CD4-positive, alpha-beta T cell treated with Interleukin-21 for 1 hour (primary cell): ENCODE measurements around the gene NCAM1.

Experiments used
- DNase-seq: peaks from one replicate; pipeline ENCODE4 v3.0.0-alpha.2; 2020

The NCAM1 gene

DNA sequence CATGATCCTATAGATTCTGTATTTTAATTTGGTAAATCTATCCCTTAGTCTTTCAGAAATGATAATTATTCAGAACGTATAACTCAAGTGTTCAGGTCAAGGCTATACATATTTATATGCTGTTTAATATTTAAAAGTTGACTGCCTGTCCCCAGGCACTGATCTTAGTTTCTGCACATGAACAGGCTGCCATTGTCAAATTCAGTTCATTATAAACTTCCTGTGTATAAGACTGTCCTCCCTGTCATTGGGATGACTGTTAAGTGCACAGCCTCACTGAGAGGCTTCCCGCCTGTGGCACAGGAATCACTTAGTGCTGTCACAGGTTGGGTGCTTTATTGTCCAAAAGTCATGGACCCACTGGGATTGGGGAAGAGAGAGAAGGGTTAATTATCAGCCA, 261.0 kb downstream of the NCAM1 start:
- DNase-seq: no peak

DNA sequence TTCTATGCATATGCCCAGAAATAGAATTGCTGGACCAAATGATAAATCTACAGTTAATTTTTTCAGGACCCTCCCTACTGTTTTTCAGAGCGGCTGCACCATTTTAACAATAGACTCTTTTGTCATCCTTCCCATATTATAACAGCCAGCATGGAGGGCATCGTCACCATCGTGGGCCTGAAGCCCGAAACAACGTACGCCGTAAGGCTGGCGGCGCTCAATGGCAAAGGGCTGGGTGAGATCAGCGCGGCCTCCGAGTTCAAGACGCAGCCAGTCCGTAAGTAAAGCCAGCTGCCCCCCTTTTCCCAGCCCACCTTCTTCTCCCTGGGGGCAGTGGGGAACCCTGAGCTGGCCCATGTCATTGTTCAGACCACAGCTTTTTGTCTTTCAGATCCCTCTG, 273.7 kb downstream of the NCAM1 start:
- no peak for DNase-seq

DNA sequence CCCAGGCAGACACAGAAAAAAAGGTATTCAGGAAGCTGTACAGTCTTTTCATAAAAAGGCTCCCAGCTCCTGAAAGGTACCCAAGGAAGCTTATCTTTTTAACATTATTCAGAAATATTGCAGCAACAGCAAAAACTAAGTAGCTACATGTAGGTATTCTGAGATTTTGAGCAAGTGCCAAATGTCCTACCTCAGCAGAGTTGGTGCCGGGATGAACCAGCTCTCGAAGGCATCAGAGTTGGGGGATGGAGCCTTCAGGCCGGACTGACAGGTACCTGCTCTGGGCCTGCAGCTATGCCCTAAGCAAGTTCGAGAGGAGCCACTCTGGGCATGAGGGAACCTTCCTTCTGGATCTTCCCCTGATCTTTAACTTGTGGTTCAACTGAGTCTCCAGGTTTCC, 276.0 kb downstream of the NCAM1 start:
- DNase-seq: no peak

DNA sequence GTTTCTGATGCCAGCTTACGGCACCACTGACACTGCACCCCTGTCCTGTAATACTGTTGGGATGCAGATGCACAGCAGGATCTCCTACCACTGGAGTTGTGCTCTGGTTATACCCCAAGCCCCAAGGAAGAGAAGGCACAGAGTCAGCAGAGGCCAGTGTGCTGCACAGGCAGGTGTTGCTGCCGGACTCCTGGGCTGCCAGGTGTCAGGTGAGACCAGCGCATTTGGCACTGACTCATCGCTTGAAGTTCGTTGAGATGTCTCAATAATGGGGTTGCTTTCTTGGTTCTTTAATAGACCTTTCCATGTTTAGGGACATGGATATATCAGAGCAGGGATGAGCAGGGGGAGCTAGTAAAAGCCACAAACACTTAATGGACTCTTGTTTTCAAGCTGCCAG, 277.5 kb downstream of the NCAM1 start:
- no peak for DNase-seq

DNA sequence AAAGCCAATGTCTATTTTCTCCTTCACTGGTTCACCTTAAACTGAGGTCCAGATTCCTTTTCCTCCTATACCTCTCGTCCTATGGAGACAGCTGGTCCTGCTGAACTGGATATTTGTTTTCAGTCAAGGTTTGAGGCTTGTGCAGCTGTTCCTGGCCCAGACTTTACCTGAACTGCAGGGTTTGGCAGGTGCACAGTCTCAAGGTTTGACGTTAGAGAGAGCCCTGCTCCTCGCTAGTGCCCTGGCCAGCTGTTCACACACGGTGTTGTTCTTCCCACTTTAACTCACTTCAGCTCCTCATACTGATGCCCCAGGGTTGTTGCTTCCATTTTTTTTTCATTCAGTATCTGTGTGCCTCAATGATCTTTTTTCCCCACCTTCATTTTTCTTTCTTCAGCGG, 279.2 kb downstream of the NCAM1 start:
- DNase-seq: no peak

DNA sequence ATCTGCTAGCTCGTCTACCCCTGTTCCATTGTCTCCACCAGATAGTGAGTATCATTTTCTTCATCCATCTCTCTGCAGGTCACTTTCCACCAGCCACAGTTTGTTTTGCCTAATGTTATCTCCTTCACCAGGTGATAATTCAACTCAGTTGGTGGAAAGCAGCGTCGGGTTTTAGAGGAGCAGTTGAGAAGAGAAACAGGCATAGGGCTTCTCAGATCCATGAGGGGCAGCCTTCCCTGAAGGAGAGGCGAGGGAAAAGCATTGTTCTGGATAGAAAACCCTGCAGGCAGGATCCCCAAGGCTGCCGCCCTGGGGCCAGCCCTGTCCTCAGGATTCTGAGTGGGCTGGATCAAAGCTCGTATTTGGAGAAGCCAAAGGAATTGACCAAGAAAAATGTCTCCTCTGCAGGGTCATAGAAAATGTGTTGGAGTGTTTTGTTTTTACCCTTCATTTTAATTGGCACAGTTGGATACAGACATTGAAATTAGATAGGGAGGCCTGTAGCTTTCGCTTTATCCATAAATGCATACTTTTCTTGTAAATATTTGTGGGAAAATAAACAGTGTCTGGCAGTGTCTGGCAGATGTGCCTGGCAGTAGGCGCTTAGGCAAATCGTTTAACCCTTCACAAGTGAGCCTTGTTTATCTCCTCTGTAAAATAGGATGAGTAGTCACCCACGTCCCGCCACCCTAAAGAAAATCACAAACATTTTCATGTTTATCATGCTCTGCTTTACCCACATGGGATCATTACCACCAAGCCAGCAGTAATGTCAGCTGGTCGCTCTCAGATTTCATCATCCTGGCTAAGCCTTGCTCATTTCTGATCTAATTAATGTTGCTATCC, 279.8 kb downstream of the NCAM1 start:
- no peak for DNase-seq

DNA sequence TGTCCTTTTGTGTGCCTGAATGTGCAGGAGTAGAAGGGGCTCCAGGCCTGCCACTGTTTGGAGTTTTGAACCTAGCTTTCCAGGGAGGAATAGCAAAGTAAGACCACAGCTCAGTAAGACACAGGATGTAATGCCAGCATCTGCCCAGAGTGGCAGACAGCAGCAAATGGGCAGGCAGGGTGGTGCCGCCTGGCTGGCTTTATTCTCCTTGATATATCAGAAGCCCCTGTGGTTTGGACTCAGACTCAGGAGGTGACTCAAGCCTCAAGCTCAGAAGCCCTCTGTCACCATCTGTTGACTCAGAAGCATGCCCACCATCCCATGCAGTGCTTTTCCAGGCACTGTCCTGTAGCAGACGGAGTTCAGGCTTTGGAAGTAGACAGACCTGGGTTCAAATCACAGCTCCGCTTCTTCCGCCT, 280.4 kb downstream of the NCAM1 start:
- DNase-seq: no peak

DNA sequence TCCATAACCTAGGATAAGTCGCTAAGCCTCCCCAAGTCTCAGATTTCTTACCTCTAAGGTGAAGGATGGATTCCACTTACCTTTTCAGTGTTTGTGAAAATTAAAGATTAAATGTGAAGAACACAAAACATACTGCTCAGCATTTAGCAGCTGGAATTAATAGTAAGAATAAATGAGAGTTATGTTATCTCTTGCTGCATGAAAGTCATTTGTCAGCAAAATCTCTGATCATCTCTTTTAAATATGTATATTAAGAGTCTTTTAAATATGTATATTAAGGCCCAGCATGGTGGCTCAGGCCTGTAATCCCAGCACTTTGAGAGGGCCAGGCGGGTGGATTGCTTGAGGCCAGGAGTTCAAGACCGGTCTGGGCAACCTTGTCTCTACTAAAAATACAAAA, 280.8 kb downstream of the NCAM1 start:
- DNase-seq: no peak

DNA sequence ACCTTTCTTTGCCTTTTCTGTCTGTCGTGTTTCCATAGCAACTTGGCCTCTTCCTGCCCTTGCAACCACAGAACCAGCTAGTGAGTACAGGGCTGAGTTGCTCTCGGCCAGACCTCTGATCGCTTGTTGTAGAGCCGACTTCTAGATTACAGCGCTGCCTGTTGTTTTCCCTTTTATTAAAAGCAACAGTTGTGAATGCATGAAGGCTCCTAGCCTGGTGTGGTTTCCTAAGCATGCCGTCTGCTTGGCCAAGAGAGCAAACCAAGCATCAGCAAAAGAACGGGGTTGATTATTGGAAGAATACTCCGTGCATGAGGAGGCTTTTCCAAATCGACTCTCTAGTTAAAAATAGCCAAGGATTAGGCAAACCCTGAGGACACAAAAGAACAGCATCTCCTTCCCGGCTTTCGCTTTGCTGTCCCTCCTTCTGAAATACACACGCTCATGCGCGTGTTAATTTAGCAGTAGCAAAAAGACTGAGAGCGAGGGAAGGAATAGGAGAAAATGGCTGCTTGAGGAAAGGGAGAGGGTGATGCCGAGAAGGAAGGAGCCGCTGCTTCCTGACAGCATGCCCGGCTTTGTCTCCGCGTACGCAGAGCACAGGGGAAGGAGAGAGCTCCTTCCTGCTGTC, 281.7 kb downstream of the NCAM1 start:
- DNase-seq: peak; percentile 11

DNA sequence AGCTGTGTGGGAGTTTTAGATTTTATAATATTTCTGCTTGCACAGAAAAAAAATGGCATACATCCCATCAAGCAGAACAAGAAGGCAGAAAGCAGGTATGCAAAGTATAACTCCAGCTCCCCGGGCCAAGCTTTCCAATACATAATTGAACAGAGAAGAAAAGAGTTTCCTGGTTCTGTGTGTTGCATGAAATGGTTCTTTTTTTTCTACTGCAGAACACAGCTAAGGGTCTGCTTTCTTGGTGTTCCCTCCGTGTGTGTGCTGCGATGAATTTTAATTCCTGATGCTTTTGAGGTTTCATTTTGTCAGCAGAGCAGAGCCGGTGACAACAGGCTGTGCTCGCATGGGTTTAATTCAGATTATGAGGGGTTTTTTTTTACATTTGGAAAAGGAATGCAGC, 282.5 kb downstream of the NCAM1 start:
- no peak for DNase-seq

DNA sequence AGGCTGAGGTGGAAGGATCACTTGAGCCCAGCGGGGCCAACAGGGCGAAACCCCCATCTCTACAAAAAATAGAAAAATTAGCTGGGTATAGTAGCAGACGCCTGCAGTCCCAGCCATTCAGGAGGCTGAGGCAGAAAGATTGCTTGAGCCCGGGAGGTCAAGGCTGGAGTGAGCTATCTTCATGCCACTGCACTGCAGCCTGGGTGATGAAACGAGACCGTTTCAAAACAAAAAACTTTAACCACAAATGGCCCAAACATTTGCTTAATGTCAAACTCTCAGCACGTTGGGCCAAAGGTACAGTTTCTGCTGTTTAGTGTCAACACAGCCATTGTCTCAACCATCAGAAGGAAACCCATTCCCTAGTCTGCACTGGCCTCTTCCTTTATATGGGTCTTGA, 284.0 kb downstream of the NCAM1 start:
- no peak for DNase-seq

DNA sequence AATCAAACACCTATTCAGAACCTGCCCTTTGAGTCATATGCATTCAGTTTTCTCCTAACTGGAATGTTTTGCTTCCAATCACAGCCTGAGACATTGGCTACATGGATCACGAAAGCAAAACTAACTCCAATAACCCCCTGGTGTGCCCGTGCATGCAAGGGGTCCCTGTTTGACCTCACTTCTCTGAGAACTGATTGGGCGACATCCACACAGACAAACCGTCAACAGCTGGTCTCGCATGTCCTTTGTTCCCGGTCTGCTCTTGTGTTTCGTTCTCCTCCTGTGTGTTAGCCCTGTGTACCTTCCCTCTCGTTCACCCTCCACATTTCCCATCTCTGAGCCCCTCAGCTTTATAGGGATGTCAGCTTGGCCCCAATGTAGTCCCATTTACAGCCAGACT, 286.0 kb downstream of the NCAM1 start:
- DNase-seq: no peak

DNA sequence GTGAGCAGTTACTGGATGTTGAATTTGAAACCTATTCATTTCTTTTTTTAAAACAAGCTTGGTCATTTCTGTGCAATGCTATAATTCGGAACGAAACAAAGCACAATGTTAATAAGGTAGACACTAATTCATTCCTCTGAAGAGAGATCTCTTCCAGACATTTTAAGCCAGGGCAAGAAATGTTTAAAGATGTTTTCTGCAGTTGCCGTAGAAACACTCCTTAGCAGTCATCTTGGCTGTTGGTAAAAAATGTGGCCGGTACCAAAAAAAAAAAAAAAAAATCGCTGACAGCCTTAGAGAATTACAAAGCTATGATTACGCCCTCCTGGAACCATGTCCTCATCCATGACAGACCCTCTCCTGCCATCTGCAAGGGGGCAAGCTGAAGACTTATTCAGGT, 286.7 kb downstream of the NCAM1 start:
- DNase-seq: no peak

DNA sequence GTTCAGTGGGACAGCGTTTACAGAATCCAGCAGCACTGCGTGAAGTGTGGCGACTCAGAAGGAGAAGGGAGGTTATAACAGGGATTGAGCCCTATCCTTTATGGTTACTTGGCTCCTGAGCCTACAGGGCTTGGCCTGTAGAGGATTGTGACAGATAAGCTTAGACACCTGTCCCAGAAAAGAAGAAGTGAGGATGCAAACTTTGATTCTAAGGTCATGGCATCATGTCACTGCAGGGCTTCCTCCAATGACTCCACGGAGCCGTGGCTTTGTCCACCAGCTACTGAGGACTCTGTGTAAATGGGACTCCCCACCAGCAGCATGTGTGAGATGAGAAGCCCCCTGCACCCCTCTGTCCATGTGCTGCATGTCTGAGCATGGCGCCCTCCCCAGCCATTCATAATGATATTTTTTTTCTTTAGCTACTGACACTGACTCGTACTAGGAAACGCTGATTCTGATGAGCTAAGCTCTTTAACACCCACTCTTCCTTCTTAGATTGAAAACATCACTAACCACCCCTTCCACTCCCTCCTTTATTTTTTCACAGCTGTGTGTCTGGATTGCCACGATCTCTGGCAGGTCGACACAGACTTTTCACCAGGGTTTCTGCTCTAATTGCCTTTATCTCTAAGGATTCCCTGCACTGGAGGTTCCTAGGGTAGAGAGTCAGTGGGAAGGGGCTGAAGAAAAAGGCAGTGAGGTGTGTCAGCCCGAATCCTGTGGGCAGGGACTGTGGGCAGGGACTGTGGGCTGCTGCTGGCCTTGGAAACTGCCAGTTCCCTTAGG, 287.7 kb downstream of the NCAM1 start:
- no peak for DNase-seq

DNA sequence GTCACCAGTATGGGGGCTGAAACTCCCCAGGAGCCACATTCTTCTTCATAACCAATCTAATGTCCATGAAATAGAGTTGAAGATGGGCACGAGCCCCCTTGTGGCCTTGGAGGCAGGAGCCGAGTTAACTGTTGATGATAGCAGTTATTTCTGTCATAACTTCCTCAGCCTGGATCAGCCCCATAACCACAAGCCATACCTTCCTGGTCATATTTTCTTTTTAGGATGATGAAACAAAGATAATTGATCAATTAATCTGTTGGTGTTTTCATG, 288.2 kb downstream of the NCAM1 start:
- no peak for DNase-seq

DNA sequence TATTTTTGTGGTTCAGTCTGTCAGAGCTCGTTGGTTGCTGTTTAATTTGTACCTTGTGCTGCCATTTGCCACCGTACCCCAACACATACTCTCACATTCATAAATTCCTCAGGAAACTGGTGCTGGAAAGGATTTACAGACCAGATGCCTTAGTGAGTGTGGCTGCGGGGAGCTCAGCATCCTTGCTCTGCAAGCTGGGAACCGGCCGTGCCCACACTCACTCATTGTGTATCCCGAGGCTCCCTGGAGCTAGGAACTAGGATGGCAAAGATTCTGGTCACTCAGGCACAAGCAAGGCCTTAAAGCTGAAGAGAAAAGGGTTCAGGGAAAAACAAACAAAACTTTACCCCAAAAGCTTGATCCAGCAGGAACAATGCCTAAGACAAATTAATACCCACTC, 288.6 kb downstream of the NCAM1 start:
- no peak for DNase-seq

DNA sequence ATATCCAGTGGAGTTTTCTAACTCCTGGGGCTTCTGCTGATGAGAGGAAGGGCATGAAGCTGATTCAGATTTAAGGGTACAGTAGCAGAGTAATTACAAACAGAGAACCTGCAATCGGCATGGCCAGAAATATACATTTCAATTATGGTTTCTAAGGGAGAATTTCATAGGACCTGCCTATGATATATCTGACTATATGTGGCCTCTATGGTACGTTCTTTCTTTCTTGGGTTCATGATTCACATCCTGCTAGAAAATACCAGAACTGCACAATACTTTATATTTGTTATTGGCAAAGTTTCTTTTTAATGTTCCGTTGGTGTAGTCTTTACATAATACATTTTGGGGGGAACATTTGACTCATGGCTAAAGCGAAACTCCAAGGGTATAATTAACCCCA, 290.1 kb downstream of the NCAM1 start:
- no peak for DNase-seq

DNA sequence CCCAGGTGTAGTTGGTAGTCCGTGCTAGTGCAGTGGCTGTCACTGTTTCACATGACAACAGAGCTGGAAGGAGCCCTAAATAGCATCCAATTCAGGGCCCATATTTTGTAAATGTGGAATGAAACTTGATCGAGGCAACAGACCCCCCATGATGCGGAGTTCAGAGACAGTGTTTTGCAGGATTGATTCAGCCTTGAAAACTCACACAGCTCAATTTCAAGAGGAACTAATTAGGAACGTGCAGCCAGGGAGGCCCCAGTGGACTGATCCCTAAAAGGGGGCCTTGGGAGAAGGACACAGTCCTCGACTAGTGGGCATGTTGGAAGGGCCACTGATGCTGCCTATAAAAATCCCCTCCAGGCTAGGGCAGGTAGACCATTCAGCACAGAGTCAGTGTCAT, 292.2 kb downstream of the NCAM1 start:
- DNase-seq: no peak

DNA sequence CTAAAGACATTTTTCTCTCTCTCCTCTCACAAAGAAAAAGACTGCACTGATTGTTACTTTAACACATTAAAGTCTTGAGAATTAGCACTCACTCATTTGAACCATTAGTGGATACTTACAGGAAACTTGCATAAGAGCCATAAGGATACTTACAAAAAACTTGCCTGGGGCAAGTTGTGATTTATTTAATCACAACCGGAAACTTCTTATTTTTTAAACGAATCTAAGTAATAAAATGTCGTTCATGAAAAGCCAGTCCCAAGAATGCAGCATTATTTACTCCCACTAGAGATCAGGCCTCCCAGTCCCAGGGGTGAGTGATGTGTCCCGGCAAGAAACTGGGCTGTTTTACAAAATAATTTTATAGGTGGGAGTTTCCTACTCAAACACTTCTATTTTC, 293.9 kb downstream of the NCAM1 start:
- DNase-seq: no peak

DNA sequence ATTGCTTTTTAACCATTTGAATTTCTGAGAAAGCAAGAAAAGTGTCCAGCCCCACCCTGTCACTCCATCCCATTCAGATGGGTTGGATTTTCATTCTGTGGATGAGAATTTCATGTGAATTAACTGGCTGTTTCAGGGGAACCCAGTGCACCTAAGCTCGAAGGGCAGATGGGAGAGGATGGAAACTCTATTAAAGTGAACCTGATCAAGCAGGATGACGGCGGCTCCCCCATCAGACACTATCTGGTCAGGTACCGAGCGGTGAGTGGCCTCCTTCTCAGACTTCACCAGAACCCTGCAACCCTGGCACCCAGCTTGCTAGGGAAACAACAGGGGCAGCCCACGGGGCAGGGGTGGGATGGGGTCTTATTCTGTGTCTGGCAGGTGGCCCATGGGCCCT, 294.5 kb downstream of the NCAM1 start:
- no peak for DNase-seq

DNA sequence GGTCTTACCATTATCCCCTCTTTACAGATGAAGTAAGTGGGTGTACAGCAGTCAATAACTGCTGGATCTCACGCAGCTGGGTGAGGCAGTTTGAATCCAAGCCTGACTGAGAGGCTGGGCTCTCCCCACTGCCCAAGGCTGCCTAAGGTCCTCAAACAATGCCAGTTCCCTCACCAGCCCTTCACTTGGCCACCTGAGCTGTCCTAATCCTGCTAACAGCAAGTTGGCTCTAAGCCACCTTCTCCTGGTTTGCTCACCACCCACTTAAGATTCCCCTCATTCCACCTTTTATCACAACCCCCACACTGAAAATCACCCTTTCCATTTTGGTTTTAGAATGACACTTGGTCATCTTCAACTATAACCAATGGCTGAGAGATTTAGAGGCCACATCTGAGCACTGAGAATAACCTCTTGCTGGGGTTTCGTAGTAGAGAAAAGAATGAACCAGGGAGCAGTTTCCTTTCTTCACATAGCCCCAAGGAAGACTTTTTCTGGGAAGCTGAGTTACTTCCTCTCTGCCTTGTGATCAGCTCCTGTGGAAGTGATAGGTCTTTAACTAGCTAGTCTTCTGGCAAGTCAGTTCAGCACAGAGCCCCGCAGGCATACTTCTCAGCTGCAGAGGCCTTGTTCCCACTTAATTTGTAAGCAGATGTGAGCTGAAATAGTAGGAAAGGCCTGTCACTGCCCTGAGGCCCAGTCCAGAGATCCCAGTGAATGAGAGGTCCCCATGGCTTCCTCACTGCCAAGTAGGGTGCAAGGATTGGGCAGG, 295.4 kb downstream of the NCAM1 start:
- no peak for DNase-seq

DNA sequence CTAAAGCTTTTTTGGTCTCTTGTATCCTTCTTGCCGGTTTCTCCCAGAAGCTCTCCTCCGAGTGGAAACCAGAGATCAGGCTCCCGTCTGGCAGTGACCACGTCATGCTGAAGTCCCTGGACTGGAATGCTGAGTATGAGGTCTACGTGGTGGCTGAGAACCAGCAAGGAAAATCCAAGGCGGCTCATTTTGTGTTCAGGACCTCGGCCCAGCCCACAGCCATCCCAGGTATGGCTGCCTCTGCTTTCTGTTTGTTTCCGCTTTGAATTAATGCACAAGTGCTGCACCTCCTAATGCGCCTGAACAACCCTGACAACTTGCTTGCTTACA, 298.8 kb downstream of the NCAM1 start:
- no peak for DNase-seq

DNA sequence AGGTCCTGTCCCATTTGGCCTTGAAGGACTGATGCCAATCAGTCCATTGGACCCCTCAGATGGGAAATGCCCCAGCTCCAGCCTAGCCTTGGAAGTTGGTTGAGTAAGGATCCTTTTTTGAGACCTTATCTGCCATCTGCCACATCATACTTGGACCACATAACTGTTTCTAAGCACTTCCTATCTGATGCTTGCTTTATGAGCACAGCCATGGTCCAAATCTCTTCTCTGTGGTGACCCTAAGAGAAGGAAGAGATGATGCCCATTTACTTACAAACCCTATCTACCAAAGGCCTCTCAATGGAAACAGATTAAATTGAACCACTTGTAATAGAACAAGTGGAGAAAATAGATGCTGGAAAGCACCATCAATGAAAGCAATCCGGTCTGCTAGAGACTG, 299.3 kb downstream of the NCAM1 start:
- no peak for DNase-seq
